ENCODE results near the gene RANBP3.

DNA sequence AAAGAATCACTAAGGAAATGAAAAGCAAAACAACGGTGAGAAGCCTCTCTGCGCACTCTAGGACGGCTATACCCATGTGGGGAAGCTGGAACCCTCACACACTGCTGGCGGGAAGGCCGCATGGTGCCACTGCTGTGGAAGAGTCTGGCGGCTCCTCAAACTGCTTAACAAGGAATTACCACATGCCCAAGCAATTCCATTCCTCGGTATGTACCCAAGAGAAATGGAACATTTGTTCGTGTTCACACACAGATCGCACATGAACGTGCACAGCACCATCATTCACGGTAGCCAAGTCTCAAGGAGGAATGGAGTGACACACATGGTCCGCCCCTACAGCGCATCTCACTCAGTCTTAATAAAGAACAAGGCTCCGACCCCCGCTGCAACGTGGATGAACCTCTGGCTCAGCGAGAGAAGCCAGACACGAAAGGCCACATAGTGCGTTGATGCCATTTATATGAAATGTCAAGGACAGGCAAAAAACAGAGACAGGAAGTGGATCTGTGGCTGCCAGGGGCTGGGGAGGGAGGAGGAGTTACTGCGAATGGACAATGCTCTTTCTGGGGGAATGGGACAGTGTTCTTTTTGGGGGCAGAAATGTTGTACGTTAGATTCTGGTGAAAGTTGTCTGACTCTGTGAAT lies 56.3 kb downstream of the RANBP3 start:
- TF ChIP-seq, protein P1, sequence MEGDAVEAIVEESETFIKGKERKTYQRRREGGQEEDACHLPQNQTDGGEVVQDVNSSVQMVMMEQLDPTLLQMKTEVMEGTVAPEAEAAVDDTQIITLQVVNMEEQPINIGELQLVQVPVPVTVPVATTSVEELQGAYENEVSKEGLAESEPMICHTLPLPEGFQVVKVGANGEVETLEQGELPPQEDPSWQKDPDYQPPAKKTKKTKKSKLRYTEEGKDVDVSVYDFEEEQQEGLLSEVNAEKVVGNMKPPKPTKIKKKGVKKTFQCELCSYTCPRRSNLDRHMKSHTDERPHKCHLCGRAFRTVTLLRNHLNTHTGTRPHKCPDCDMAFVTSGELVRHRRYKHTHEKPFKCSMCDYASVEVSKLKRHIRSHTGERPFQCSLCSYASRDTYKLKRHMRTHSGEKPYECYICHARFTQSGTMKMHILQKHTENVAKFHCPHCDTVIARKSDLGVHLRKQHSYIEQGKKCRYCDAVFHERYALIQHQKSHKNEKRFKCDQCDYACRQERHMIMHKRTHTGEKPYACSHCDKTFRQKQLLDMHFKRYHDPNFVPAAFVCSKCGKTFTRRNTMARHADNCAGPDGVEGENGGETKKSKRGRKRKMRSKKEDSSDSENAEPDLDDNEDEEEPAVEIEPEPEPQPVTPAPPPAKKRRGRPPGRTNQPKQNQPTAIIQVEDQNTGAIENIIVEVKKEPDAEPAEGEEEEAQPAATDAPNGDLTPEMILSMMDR (IDR thresholded peaks at IDR 0.05) = no peak
- no peak for TF ChIP-seq POLR2A (IDR thresholded peaks at IDR 0.05)

All from thyroid gland (tissue), 4 donors.